ENCODE results near the gene CXXC4. TPM values are rescaled to one million over a fixed set of nuclear protein-coding genes. Genes with fewer than 3 reads are reported as not detected.

Gene CXXC4
- total RNA-seq, 4 donors from 2014 or later: 5.2 to 10.6 (median 7.8) TPM

GRCh38 chr4:104449537-104449936 is 45.2 kb downstream of the CXXC4 start:
- no peak for TF ChIP-seq POLR2A (IDR thresholded peaks at IDR 0.05)
- no peak for TF ChIP-seq CTCF (IDR thresholded peaks at IDR 0.05)
- intact Hi-C loops (cut with DNase I): no loop called here
- 68 to 74% methylated on average over 3 of the region's 3 CpGs for WGBS, 2 donors

GRCh38 chr4:104447294-104447693 is 47.4 kb downstream of the CXXC4 start:
- no peak for DNase-seq
- 52 to 53% methylated on average over 2 of the region's 2 CpGs for WGBS, 2 donors
- no peak overlapping the region for H3K4me3 ChIP-seq (replicated peaks in 1 of 3)
- no peaks in the 10 kb centered on the region for H3K27me3 ChIP-seq
- no peak overlapping the region for H3K27ac ChIP-seq
- intact Hi-C loops (cut with DNase I): no loop called here
- H3K36me3 ChIP-seq: no peaks in the 10 kb centered on the region
- no peaks in the 10 kb centered on the region for H3K9me3 ChIP-seq
- no peaks in the 10 kb centered on the region for H3K4me1 ChIP-seq
- TF ChIP-seq CTCF (IDR thresholded peaks at IDR 0.05) (no peak), POLR2A (IDR thresholded peaks at IDR 0.05) (no peak)

More at GRCh38 chr4:104449537-104449936, 45.2 kb downstream of the CXXC4 start:
- H3K27ac ChIP-seq: no peak overlapping the region
- DNase-seq: no peak
- no peaks in the 10 kb centered on the region for H3K9me3 ChIP-seq
- no peaks in the 10 kb centered on the region for H3K36me3 ChIP-seq
- H3K4me1 ChIP-seq: no peaks in the 10 kb centered on the region
- H3K4me3 ChIP-seq (replicated peaks in 1 of 3): no peak overlapping the region
- H3K27me3 ChIP-seq: no peaks in the 10 kb centered on the region

- Histone ChIP-seq H3K9me3 (no peaks in the 10 kb centered on the region), H3K4me3 (replicated peaks in 1 of 3) (no peak overlapping the region), H3K36me3 (no peaks in the 10 kb centered on the region), H3K4me1 (no peaks in the 10 kb centered on the region), H3K27ac (no peak overlapping the region), H3K27me3 (no peaks in the 10 kb centered on the region)
- no peak for DNase-seq
- no peak for TF ChIP-seq CTCF (IDR thresholded peaks at IDR 0.05)
- TF ChIP-seq POLR2A (IDR thresholded peaks at IDR 0.05): no peak
- intact Hi-C loops (cut with DNase I): no loop called here
- WGBS, 2 donors: 51 to 52% methylated on average over 5 of the region's 5 CpGs
Measured at GRCh38 chr4:104446431-104447278, 48.0 kb downstream of the CXXC4 start.

- Histone ChIP-seq H3K36me3 (no peaks in the 10 kb centered on the region), H3K4me1 (no peaks in the 10 kb centered on the region), H3K27ac (no peak overlapping the region), H3K27me3 (no peaks in the 10 kb centered on the region), H3K4me3 (replicated peaks in 1 of 3) (no peak overlapping the region), H3K9me3 (no peaks in the 10 kb centered on the region)
- 88 to 90% methylated on average over 2 of the region's 2 CpGs for WGBS, 2 donors
- intact Hi-C loops (cut with DNase I): no loop called here
- TF ChIP-seq CTCF (IDR thresholded peaks at IDR 0.05): no peak
- TF ChIP-seq POLR2A (IDR thresholded peaks at IDR 0.05): no peak
- no peak for DNase-seq
Measured at GRCh38 chr4:104444685-104445084, 50.0 kb downstream of the CXXC4 start.

- Histone ChIP-seq H3K4me3 (replicated peaks in 1 of 3) (no peak overlapping the region), H3K4me1 (no peaks in the 10 kb centered on the region), H3K9me3 (no peaks in the 10 kb centered on the region), H3K27me3 (no peaks in the 10 kb centered on the region), H3K36me3 (no peaks in the 10 kb centered on the region), H3K27ac (no peak overlapping the region)
- TF ChIP-seq CTCF (IDR thresholded peaks at IDR 0.05) (no peak), POLR2A (IDR thresholded peaks at IDR 0.05) (no peak)
- intact Hi-C loops (cut with DNase I): no loop called here
- 79 to 84% methylated on average over 2 of the region's 2 CpGs for WGBS, 2 donors
- DNase-seq: no peak
Measured at GRCh38 chr4:104436542-104436941, 58.2 kb downstream of the CXXC4 start.

Data from thyroid gland (tissue), 4 donors.